Hematopoietic multipotent progenitor cell treated with erythropoietin and hydrocortisone succinate and interleukin-3 and kit ligand, for 17 days (in vitro differentiated cells): Measurements from ENCODE around the gene GBX1.

ENCODE experiments used
- DNase-seq: peaks from one replicate; pipeline ENCODE4 v3.0.0-alpha.2; 2015; ENCODE audit warnings: low spot score

The GBX1 gene

DNA sequence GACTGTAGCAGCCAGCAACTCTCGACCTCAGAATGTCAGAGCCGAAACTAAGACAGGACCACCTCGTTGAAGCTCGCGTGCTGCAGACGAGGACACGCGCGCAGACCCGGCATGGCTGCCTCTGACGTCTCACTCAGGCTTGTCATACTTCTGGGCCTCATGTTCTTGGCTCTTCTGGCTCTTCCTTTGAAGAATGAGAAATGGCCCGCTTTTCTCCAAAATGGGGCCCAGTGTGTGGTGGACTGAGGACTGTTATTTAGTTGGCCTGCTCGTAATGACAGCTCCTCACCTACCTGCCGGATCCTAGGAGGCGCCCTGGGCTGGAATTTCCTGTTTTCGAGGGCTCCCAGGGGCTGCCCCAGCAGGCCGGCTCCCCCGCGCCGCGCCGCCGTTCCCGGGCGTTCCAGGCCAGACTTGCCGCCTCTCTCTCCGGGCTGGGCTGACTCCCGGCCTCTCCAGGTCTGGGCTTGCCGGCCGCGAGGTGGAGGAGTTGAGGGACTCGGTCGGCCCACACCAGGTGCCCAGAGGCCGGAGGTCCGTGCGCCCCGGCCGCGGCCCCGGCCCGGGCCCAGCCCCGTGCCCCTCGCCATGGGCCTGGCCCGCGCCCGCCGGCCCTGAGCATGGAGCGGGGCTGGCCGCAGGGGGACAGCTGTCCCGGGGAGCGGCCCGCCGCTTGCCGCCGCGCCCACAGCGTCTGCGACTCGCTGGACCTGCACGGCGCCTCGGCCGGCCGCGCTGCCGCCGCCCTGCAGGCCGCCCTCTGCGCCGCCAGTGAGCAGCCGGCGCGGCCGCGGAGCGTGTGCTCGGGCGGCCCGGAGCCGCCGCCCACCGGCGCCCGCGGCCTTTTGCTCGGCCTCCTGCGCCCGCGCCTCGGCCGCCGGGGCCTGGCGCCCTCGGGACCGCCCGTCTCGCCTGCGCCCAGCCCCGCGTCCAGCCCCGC is 53.1 kb downstream of the GBX1 start:
- no peak for DNase-seq

DNA sequence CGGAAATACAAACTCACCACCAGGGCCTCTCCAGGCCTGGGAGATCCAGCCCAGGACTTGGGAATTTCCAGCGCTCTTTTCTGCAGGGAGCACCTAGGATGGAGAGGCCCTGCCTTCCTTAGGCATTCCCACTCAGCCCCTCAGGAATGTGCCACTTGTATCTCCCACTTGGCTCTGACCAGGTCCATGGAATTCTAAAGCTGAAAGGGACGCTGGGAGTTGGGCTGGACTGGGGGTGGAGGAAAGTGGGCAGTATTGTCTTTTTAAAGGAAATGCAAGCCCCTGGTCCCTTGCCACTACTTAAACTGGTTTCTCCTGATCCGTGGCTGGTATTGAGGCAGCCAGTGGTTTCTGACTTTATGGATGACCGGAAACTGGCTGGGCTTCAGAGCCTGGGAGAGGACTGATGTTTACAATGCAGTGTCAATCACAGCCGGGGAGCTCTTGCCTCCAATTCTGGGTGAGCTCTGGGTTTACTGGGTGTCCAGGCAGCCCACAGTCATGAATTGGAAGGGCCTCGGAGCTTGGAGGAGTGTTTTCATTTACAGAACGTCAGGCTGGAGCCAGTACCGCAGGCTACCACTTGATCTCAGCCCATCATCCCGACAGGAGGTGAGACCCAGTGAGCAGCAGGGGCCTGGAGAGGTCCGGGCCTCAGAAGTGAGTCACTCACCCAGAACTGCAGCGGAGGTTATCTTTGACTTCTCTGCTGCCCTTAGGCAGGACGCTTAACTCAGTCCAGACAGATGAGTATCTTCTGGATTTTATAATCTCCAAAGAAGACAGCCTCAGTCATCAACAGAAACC is 53.9 kb downstream of the GBX1 start:
- no peak for DNase-seq

DNA sequence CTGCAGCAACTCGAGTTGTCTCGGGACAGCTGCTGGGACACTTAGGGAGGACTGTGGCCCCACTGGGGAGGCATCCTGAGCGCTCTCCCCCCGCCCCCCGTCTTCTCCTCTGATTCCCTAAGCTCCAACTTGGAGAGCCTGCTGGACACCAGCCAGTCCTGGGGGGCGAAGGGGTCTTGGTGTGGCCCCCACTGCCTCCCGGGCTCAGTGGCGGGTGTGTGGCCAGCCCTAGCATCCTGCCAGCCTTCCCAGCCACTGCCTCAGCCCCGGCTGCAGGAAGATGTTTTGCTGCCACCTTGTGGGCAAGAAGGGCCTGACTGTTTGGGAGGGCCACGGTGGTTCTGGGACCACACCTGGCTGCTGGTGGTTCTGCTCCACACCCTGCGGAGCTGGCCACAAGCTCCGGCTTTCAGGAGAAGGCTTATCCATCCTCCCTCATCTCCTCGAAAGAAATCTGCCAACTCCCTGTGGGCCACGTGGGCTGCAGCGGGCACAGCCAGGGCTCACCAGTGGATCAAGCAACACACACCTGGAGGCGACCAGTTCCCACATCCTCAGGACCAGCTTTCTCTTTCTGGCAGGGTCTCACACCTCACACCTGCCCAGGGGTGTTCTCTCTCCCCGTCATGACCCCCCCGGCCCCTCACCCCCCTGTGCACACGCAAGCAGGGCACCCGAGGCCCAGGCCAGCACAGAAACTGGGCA is 56.4 kb downstream of the GBX1 start:
- DNase-seq = peak; percentile 81

DNA sequence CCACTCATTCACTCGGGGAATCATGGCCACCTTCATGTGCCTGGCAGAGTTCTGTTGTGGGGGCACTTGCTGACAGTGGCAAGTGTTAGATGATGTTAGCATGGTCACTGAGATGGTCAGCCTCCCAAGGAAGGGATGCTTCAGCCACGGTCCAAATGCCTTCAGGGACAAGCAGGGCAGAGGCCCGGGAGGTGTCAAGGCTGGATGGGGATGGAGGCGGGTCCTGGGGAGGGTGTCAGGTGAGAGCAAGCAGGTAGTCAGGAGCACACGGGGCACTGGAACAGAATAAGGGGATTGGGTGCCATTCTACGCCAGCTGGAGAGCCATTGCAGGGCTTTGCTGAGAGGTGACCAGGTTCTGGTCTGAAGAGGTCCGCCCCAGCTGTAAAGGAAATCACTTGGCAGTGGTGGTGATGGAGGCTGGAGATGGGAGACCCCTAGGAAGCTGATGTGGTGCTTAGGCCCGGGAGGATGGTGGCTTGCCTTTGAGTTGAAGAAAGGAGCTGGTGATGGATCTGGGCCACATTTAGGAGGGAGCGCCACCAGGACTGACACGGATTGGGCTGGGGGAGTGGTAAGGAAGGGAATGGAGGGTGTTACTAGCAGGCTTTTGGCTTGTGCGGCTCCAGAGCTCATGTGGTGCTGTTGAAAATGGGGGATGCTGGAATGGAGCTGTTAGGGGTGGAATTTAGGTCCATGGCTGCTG is 57.1 kb downstream of the GBX1 start:
- no peak for DNase-seq

DNA sequence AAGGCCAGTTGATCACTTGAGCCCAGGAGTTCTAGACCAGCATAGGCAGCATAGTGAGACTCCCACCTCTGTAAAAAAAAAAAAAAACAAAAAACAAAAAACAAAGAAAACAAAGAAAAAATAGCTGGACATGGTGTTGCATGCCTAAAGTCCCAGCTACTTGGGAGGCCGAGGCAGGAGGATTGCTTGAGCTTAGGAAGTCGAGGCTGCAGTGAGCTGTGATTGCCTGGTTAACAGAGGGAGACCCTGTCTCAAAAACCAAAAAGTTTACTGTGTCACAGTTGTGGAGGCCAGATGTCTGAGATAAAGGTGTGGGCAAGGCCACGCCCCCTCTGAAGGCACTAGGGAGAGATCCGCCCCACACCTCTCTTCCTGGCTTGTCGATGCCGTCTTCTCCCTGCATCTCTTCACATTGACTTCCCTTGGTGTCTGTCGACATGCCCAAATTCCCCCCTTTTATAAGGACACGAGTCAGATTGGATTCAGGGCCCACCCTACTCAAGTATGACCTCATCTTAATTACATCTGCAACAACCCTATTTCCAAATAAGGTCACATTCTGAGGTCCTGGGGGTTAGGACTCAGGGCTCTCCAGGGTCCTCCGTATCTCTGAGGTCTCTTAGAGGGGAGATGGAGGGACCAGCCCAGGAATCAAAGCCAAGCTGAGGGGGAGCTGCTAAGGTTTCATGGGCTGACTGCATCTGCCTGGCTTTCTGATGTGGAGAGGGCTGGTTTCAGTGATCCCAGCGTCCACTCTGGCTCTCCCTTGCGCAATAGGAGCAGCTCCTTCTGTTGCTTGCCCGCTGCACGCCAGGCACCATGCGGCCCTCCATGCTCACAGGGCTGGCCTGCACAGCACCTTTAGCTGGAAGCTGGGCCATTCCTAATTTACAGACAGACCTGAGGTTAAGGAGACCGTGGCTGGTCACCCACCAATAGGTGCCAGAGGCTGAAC is 58.1 kb downstream of the GBX1 start:
- DNase-seq = no peak

DNA sequence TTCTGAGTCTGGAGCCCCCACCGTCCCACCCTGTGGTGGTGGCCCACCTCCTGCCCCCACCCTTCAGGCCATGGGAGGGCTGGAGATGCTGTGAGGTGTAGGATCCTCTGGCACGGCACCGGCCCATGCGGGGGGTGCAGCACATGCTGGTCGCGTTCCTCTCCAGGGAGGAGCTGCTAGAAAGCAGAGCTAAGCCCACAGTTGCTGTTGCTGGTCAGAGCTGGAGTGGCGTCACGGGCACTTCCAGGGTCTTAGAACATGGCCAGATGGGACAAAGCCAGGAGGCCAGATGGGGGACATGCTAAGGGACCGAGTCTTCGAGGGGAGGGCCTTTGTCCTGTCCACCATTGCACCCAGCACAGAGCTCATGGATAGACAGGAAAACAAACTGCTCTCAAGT is 59.6 kb downstream of the GBX1 start:
- DNase-seq = no peak

DNA sequence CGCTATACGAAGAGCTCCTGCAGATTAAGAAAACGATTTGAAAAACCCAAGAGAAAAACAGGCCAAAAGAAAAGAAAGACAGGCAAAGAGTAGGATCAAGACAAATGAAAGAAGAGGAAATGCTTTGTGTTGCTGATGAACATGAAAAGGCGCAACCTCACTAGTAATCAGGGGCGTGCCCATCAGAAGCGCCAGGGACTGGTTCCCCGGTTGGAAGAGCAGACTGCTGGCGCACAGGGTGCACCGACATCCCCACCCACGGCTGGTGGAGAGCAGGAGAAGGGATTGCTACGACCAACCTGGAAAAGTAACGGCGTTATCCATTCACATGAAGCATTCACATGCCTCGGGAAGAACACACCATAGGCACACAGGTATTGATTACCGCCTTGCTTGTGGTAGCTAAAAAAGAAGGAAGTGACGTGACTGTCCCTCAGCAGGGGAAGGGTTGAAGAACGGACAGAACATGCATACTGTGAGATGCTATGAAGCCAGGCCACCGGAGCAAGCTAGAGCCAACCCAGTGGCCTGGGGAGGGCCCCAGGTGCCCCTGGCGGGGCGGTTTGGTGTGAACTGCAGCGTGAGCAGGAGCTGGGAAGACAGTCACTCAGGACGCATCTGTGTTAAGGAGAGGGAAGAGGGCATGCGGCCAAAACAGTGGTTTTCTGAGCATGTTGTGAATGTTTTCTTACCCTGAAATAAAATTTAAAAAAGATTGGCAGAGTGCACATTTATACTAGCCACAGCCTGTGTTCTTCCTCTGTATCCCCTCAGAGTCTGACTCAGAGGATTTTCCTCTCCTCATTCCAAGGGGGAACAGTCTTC is 62.9 kb downstream of the GBX1 start:
- DNase-seq = no peak

DNA sequence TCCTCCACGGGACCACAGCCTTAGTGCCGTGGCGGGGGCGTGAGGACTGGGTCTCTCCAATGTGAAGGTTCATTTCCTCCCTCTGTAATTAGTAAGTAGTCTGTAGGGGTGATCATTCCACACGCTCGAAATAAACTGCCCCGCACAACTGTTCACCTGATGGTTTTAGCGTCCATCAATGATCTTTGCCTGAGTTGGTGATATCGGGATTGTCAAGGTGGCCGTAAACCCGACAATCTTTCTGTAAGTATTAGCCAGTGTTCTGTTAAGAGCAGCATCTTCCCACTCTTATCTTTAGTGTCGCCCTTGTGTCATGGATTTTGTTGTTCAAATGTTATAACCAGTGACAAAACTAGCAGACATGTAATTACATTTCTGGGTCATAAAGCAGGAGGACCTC is 63.5 kb downstream of the GBX1 start:
- no peak for DNase-seq

DNA sequence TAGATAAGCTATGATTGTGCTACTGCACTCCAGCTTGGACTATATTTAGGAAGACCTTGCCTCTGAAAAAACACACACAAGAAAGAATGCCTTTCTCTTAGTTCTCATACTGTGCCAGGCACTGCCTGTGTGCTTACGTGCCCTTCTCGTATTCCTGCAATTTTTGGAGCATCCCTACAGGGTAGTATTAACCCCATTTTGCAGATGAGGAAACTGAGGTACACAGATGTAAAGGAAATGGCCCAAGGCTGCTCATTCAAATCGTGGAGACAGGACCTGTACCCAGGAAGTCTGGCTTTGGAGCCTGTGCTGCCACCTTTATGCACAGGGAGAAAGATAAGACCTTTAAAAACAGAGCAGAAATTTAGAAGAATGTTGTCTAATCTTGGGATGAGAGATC is 64.5 kb downstream of the GBX1 start:
- no peak for DNase-seq

DNA sequence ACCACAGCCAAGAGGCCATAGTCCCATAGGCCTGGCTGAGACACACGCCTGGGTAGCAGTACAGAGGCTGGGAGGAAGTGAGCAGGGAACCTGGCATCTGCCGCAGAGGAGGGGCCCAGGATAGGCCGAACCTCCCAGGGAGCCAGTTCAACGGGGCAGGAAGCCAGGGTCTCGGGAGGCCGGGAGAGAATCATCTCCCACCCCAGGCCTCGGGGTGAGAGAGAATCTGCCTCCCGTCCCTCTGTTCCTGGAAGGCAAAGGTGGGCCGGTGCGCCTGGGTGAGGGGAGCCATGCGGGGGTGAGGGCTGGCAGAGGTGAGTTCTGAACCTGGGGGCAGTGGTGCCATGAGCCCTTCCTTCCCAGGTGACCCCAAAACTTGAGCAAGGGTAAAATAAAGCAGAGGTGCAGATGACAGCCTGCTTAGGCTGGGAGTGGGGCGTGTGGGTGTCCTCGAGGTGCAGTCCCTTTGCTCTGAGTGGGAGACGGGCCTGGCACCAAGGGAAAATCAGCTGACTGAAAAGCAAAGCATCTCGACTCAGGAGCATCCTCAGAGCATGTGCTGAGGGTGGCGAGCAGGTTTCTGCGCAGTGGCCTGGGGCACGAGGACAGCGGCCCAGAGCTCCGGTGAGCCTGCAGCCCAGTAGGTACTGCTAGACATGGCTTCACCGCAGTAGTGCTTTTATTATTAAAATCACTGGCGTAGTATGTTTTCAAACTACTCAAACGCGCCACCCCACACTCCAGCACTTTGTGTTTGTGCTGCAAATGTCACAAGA is 65.7 kb downstream of the GBX1 start:
- DNase-seq = no peak

DNA sequence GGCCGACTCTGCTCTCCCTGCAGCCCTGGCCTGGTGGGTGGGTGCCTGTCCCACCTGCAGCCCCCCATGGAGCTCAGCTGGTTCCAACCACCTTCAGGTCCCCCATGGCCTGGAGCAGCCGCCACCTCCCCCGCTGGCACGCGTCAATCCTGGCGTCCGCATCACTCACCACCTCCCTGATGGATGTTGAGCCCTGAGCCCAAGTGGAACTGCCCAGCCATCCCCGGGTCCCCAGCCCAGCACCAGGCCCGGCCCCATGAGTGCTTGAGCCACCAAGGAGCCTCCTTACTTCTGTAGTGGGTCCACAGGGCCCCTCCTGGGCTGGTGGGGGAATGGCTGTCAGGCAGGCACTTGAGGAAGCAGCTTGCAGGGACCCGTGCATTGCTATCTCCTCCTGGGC is 66.6 kb downstream of the GBX1 start:
- DNase-seq = no peak

DNA sequence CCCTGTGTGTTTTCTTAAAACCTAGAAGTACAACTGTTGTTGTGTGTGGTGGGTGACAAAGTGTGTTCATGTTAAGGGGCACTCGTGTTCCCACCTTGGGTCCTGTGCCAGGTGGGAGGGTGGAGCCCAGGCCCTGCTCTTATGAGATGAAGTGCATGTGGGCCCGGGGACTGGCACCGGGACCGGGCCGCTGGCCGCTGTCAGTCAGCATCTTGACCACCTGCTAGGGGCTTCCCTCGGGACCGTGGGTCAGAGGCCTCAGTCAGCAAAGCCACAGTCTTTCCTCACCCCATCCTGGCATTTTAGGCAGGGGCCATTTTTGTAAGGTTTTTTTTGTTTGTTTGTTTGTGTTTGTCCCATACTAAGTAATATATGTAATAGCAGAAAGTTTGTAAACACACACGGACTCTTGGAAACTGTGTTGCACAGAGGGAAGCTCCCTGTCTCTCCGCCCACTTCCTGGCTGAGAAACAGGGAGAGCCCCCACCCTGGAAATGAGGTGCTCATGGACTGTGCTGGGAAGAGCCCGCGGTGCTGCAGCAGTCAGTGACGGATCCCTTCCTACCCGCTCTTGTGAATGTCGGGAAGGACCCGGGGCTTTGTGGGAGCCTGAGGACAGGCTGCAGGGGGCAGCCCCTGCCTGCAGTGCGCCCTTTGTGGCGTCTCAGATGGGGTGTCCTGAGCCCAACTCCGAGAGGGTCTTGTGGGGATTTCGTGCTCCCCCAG is 67.8 kb downstream of the GBX1 start:
- DNase-seq = no peak
